ENCODE results near the gene UGT2B7. TPM values are rescaled to one million over a fixed set of nuclear protein-coding genes. Genes with fewer than 3 reads are reported as not detected.

The UGT2B7 gene
- total and polyA plus RNA-seq, 2 experiments from 2014 or later, result not detected

GRCh38 chr4:69141320-69141719, 45.0 kb downstream of the UGT2B7 start:
- no peaks in the 10 kb centered on the region for H3K9me3 ChIP-seq (ENCODE audit: low read depth)
- no peaks in the 10 kb centered on the region for H3K27me3 ChIP-seq
- DNase-seq (ENCODE audit: low read depth in 1 of 2, low spot score in 1 of 2), result no peak
- TF ChIP-seq CTCF (IDR thresholded peaks at IDR 0.05; ENCODE audit: low read depth, low read length), result no peak
- no peak overlapping the region for H3K27ac ChIP-seq
- no peaks in the 10 kb centered on the region for H3K4me1 ChIP-seq (ENCODE audit: low read depth)
- no peak overlapping the region for H3K4me3 ChIP-seq
- H3K36me3 ChIP-seq, result no peaks in the 10 kb centered on the region

GRCh38 chr4:69147334-69147733, 51.1 kb downstream of the UGT2B7 start:
- no peaks in the 10 kb centered on the region for H3K4me1 ChIP-seq (ENCODE audit: low read depth)
- H3K27me3 ChIP-seq, result no peaks in the 10 kb centered on the region
- H3K9me3 ChIP-seq (ENCODE audit: low read depth), result no peaks in the 10 kb centered on the region
- H3K4me3 ChIP-seq, result no peak overlapping the region
- no peaks in the 10 kb centered on the region for H3K36me3 ChIP-seq
- H3K27ac ChIP-seq, result no peak overlapping the region
- no peak for TF ChIP-seq CTCF (IDR thresholded peaks at IDR 0.05; ENCODE audit: low read depth, low read length)
- DNase-seq (ENCODE audit: low read depth in 1 of 2, low spot score in 1 of 2), result no peak

- no peak for TF ChIP-seq CTCF (IDR thresholded peaks at IDR 0.05; ENCODE audit: low read depth, low read length)
- no peak overlapping the region for H3K4me3 ChIP-seq
- no peaks in the 10 kb centered on the region for H3K9me3 ChIP-seq (ENCODE audit: low read depth)
These were observed 57.7 kb downstream of the UGT2B7 start for GRCh38 chr4:69154021-69154420.

GRCh38 chr4:69156913-69157312, 60.6 kb downstream of the UGT2B7 start:
- TF ChIP-seq CTCF (IDR thresholded peaks at IDR 0.05; ENCODE audit: low read depth, low read length), result peak; percentile 15
- H3K36me3 ChIP-seq, result no peaks in the 10 kb centered on the region
- DNase-seq (ENCODE audit: low read depth in 1 of 2, low spot score in 1 of 2), result no peak

More at GRCh38 chr4:69154021-69154420, 57.7 kb downstream of the UGT2B7 start:
- no peak for DNase-seq (ENCODE audit: low read depth in 1 of 2, low spot score in 1 of 2)
- Histone ChIP-seq H3K27ac (no peak overlapping the region), H3K27me3 (no peaks in the 10 kb centered on the region), H3K4me1 (ENCODE audit: low read depth) (no peaks in the 10 kb centered on the region), H3K36me3 (no peaks in the 10 kb centered on the region)

More at GRCh38 chr4:69156913-69157312, 60.6 kb downstream of the UGT2B7 start:
- H3K27me3 ChIP-seq, result no peaks in the 10 kb centered on the region
- H3K9me3 ChIP-seq (ENCODE audit: low read depth), result no peaks in the 10 kb centered on the region
- no peaks in the 10 kb centered on the region for H3K4me1 ChIP-seq (ENCODE audit: low read depth)
- no peak overlapping the region for H3K4me3 ChIP-seq
- H3K27ac ChIP-seq, result no peak overlapping the region

Other genes starting within 250 kb of the UGT2B7 start
- gene UGT2A3, start 144.7 kb upstream of the UGT2B7 start, total RNA-seq, result not detected in 2 replicates
- not detected in 2 replicates for gene UGT2A3, start 144.7 kb upstream of the UGT2B7 start, polyA plus RNA-seq
- gene UGT2B11, start 118.3 kb downstream of the UGT2B7 start, total RNA-seq, result not detected in 2 replicates
- not detected in 2 replicates for gene UGT2B11, start 118.3 kb downstream of the UGT2B7 start, polyA plus RNA-seq
- not detected in 2 replicates for gene UGT2B28, start 184.0 kb downstream of the UGT2B7 start, total RNA-seq
- gene UGT2B28, start 184.0 kb downstream of the UGT2B7 start, polyA plus RNA-seq, result not detected in 2 replicates